ENCODE results near the gene MORN3. TPM values are rescaled to one million over a fixed set of nuclear protein-coding genes. Genes with fewer than 3 reads are reported as not detected.
A peak's percentile ranks its signal among the peaks of the same experiment; 100 is the strongest.

MORN3 gene
- total and polyA plus RNA-seq, 9 of the 15 experiments (the other 6 are each of a cell fraction or from before 2014, with no cell fraction given), result 0.09 to 0.27 (median 0.20) TPM

GRCh38 chr12:121657305-121658008 is 12.0 kb downstream of the MORN3 start:
- Histone ChIP-seq H3K27ac (ENCODE audit: extremely low read depth, low read depth, low read length) (peak overlapping the region; percentile 91; the same call in 2 of the 3 replicates), H3K4me2 (ENCODE audit: insufficient read depth, low read length) (no peak overlapping the region), H3K27me3 (ENCODE audit: control insufficient read depth in 2 of 2, insufficient read depth in 2 of 2, low read length in 2 of 2) (no peaks in the 10 kb centered on the region), H3K36me3 (ENCODE audit: control insufficient read depth, insufficient read depth, low read length) (no peaks in the 10 kb centered on the region), H3K9me1 (ENCODE audit: control insufficient read depth, insufficient read depth, low read length) (no peaks in the 10 kb centered on the region), H3K79me2 (ENCODE audit: control insufficient read depth, insufficient read depth, low read length) (no peaks in the 10 kb centered on the region), H3K4me1 (replicated peaks in 1 of 2; ENCODE audit: control insufficient read depth in 2 of 2, insufficient read depth in 2 of 2, low read length in 2 of 2) (peaks cover 32 to 41% of the 10 kb centered on the region in 2 experiments), H3K9me3 (replicated peaks; ENCODE audit: control insufficient read depth, insufficient read depth, low read depth, low read length) (no peaks in the 10 kb centered on the region; the same call in 1 of the 2 replicates), H3K9ac (ENCODE audit: insufficient read depth in 1 of 2, low read depth in 2 of 2, low read length in 2 of 2) (no peak overlapping the region), H3K4me3 (no peak overlapping the region), H4K20me1 (replicated peaks; ENCODE audit: control insufficient read depth, insufficient read depth, low read length) (no peaks in the 10 kb centered on the region), H2AFZ (ENCODE audit: low read depth, low read length) (peak overlapping the region; percentile 33; the same call in 1 of the 2 replicates)
- intact Hi-C loops (cut with micrococcal nuclease), result no loop called here
- ChIA-PET POLR2A (interaction anchor here (0.6 to 1.8 kb wide), 6 partner anchors 7 to 305 kb away, joined by 3 to 7 read pairs (median 3); no protein-coding TSS in a partner anchor), CTCF (ENCODE audit: low intra/inter-chr PET ratio) (interaction anchor here (0.7 kb wide), 1 partner anchor 67 kb away, joined by 6 read pairs; no protein-coding TSS in a partner anchor)
- ATAC-seq, result no peak
- BruUV-seq (replicated peaks), result no TSS peak
- FAIRE-seq, result peak; percentile 67
- in situ Hi-C loops (cut with MboI), result no loop called here
- DNase-seq (ENCODE audit: extremely low read depth in 1 of 4, low spot score in 3 of 4), result peak in 2 of 4 experiments; percentile 5 to 52
- 64% methylated on average over 18 of the region's 18 CpGs for WGBS (ENCODE audit: insufficient coverage, low coverage, missing lambda C conversion rate)
- TF ChIP-seq RCOR1 (IDR thresholded peaks at IDR 0.05; ENCODE audit: borderline replicate concordance in 1 of 2, low read depth in 2 of 2, low read length in 2 of 2) (no peak), ZNF75A (CRISPR knock-in tag; IDR thresholded peaks at IDR 0.05) (no peak), RBM14 (IDR thresholded peaks at IDR 0.05; ENCODE audit: borderline replicate concordance, insufficient read depth, low read depth, low read length) (no peak), ADNP (tag; IDR thresholded peaks at IDR 0.05) (peak; percentile 84), ZSCAN32 (CRISPR knock-in tag; IDR thresholded peaks at IDR 0.05) (no peak), CC2D1A (IDR thresholded peaks at IDR 0.05) (0 out of 2 replicates have a peak, but pooled peaks have one; percentile 22), ZBTB26 (CRISPR knock-in tag; IDR thresholded peaks at IDR 0.05) (no peak), ZFP91 (CRISPR knock-in tag; IDR thresholded peaks at IDR 0.05) (no peak), HMGN3 (IDR thresholded peaks at IDR 0.05; ENCODE audit: borderline replicate concordance, extremely low read depth, insufficient read length, low read depth, low read length) (no peak), MAZ (CRISPR knock-in tag; conservative IDR thresholded peaks at IDR 0.05 in 1 of 2, IDR thresholded peaks at IDR 0.05 in 1 of 2) (no peak), NFYB (IDR thresholded peaks at IDR 0.05; ENCODE audit: extremely low read depth, insufficient read length) (peak; percentile 71), SRSF3 (IDR thresholded peaks at IDR 0.05; ENCODE audit: insufficient read depth, low read length) (no peak), XRCC4 (IDR thresholded peaks at IDR 0.05; ENCODE audit: extremely low read depth, insufficient read depth, insufficient read length) (no peak), THRAP3 (IDR thresholded peaks at IDR 0.05; ENCODE audit: borderline replicate concordance) (no peak), TCF7 (IDR thresholded peaks at IDR 0.05; ENCODE audit: borderline replicate concordance) (no peak), MEIS2 (IDR thresholded peaks at IDR 0.05; ENCODE audit: partially characterized antibody) (peak; percentile 55), ZNF639 (CRISPR knock-in tag; conservative IDR thresholded peaks at IDR 0.05 in 1 of 2, IDR thresholded peaks at IDR 0.05 in 1 of 2) (no peak)
